B cell (primary cell): ENCODE data around the gene SAMD4A.

ENCODE experiments used
- EZH2 ChIP-seq: IDR thresholded peaks from 2 replicates; pipeline ENCODE4 v1.6.1; 2012; ENCODE audit warnings: borderline replicate concordance, low read depth, mild to moderate bottlenecking, moderate library complexity, low read length; ENCODE audit not compliant: insufficient read depth, poor library complexity, severe bottlenecking
- TF ChIP-seq, protein P1 (sequence below): fragments of 200-600 bp; IDR thresholded peaks from one replicate; pipeline ENCODE4 v1.8.0; 2022; ENCODE audit warnings: antibody characterized with exemption, mild to moderate bottlenecking

DNA sequence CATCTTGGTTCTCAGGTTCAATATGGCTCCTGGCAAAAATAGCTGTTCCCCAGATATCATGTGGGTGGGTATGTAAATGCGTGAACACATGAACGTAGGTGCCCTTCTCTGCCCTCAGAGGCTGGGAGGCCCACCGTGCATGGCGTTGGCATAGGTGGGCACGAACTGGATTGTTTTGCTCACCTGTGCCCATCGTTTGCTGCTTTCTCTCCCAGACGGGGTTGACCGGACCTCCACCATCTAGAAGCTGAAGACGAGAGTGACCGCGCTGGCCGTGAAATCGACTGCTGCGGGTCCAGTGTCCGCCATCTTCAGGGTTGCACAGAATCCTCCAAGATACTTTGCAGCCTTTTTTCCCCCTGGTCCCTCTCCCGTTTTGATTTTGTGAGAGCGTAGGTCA lies 221.8 kb downstream of the SAMD4A start:
- TF ChIP-seq, protein P1, sequence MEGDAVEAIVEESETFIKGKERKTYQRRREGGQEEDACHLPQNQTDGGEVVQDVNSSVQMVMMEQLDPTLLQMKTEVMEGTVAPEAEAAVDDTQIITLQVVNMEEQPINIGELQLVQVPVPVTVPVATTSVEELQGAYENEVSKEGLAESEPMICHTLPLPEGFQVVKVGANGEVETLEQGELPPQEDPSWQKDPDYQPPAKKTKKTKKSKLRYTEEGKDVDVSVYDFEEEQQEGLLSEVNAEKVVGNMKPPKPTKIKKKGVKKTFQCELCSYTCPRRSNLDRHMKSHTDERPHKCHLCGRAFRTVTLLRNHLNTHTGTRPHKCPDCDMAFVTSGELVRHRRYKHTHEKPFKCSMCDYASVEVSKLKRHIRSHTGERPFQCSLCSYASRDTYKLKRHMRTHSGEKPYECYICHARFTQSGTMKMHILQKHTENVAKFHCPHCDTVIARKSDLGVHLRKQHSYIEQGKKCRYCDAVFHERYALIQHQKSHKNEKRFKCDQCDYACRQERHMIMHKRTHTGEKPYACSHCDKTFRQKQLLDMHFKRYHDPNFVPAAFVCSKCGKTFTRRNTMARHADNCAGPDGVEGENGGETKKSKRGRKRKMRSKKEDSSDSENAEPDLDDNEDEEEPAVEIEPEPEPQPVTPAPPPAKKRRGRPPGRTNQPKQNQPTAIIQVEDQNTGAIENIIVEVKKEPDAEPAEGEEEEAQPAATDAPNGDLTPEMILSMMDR = no peak
- no peak for TF ChIP-seq EZH2
